HG03045 (cell line): ENCODE results near the gene KREMEN1.

Experiments
- ATAC-seq: cut with Tn5 transposase; IDR thresholded peaks from one replicate; pipeline ENCODE4 v1.9.1; 2021; ENCODE audit warnings: mild to moderate bottlenecking, moderate library complexity; ENCODE audit not compliant: unreplicated experiment

The KREMEN1 gene

DNA sequence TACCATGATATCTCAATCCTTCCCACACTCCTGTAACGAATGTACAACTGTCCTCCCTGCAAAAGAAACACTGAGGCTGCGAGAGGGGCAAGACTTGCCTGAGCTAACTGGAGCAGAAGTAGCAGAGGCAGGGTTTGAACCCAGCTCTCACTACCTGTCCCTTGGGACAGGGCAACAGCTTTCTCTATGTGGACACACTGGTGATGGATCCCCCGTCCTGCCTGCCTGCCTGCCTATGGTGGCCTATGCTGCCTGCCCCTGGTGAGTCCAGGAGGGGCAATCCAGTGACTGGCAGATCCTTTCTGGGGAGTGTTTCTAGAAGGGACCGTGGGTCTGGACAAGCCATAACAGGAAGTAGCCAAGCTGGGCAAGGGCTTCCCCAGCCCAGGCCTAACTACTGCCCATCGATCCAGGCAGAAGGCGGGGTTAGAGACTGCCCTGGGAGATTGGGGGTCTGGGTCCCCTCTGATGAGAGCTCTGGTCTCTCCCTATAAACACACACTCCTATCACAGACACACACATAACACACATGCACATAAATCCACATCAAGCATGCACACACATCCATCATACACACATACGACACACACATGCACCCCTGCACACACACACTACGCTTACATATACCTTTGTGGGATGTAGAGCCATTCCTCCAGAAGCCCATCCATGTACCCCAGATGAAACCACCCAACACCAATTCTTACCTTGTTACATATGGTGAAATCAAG, 131.8 kb downstream of the KREMEN1 start:
- ATAC-seq: no peak

DNA sequence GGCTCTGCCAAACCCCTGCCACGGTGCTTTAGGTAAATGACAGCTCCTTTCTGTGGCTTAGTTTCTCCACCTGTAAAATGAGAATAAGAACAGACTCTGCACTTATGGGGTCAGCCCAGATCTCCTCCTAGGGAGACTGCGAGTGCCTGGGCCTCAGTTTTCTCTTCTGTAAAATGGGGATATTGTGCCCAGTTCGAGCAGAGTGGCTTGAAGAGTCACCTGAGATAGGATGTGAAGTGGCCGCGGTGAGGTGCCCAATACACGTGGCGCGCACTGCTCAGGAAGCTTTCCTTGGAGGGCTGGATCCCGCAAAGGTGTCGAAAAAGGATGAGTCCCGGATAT, 132.4 kb downstream of the KREMEN1 start:
- no peak for ATAC-seq

DNA sequence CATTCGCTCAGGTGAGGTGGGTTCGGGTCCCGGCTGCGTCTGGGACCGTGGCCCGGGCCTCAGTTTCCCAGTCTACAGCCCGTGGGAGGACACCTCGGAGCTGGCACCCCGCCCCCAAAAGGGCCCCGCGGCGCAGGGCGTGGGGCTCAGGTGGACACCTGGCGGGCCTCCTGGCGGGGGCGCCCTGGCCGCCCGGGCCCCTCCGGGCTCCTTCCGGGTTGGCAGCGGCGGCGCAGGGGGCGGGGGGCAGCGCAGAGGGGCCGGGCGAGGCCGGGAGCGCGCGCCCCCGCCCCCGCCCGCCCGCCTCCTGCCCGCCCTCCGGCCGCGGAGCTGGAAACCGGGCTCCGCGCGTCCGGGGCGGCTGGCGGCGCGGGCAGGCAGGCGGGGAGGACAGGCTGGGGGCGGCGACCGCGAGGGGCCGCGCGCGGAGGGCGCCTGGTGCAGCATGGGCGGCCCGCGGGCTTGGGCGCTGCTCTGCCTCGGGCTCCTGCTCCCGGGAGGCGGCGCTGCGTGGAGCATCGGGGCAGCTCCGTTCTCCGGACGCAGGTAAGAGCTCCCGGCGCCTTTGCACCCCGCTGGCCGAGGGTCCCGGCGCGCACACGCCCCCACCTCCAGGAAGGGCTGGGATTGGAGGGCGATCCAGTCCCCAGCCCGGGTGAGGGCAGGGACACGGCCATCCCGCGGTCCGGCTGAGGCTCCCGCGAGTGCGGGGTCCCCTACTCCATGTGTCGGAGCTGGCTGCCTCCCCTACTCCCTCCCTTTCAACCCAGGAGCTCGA, 132.9 kb downstream of the KREMEN1 start, which contains the start of gene EMID1:
TSS of gene EMID1 (plus strand) at position 303 of the 778 bp plus-strand sequence. CDS start at position 446, 143 bp downstream.
- ATAC-seq: no peak

DNA sequence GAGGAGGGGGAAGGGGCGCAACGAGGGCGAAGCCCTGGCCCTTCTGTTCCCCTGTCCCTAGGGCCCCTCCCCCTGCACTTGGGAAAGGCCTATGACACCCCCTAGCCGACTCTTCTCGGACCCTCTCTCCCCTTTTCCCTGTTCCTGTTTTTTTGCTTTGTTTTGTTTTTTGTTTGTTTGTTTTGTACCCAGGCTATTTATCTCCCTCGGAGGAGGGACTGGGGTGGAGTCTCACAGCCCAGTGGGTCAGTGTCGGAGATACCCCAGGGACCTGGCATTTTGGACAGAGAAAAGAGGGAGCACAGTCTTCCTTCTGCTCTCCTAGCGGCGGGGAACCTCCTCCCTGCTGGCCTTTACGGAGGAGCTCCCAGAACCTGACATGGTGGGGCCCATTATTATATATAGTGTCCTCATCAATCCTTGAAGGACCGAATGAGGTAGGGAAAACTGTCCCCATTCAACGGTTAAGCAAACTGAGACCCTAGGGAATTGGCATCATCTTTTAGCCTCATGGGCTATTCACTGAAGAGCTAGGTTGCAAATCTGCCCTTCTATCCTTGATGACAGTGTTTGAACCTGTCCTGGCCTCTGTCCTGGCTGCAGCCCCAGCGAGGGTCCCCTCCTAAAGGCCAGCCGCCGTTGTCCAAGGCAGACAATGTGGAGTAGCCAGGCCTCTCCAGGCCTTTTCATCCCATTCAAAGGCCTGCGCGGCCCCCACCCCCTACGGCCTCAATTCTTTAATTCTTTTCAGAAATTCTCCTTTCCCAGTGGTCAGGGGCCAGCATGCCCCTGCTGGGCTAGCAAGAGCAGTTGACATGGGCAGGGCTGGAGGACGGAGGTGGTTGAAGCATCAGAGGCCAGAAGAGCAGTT, 133.8 kb downstream of the KREMEN1 start:
- ATAC-seq: no peak

DNA sequence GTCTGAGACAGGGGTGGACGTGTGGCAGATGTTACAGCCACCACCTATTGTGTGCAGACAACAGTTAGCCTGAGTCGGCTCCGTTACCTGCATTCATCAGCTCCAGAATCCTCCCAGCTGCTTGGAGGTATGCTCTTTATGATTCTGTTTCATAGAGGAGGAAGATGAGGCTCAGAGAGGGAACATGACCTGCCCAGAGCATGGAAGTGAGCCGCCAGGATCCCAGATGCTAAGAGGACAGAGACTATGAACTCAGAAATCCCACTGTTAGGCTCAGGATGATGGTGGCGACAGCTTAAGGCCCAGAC, 134.4 kb downstream of the KREMEN1 start:
- ATAC-seq: no peak

DNA sequence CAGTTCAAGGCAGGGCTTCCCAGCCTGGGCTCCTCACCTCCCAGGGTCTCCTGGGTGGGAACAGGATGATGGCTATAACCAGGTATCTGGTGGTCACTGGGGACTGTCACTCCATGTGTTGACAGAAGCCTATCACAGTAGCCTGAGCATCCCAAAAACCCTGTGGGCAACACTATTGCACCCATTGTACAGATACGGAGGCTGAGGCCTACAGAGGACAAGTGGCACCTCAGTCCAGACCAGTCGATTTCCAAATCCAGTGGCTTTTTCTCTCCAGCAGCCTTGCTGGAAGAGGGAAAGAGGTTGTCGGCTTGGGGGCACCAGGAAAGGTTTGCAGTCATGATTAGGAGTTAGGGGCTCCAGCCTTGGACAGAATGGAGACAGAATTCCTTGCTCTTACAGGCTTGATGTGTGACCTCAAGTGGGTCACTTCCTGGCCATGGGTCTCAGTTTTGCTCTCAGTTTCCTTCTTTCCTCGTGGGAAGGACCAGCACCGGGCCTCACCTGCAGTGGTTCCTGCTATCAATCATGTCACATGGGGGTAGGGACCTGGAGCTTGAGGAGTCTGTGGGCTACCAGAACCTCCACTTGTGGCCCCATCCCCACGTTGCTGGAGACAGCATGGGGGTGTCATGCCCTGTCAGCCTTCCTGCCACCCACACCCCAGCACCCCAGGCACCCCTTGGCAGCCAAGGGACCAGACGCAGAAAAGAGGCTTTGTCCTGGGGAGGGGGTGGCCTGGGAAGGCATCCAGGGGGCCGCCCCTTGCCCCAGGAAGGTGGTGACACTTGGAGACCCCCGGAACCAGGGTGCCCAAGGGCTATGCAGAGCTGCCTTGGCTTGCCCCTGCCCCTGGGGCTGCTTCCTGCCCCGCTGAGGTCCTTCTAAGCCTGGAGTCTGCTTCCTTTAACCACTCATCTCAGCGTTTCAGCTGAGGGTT, 135.0 kb downstream of the KREMEN1 start:
- ATAC-seq: no peak

DNA sequence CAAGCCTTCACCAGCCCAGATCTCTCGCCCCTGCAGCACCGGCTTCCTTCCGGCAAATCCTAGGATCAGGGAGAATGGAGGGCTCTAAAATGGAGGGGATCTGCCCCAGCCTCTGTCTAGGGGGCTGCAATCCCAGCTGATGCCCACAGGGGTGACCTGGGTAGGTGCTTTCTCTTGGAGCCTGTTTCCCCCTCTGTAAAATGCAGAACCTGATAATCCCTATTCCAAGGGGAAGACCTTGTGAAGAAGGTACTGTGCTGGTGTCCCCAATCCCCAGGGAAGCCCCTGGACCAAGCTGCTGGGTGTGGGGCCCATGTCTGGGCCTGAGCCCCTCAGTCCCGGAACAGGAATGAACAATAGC, 135.6 kb downstream of the KREMEN1 start:
- ATAC-seq: no peak

DNA sequence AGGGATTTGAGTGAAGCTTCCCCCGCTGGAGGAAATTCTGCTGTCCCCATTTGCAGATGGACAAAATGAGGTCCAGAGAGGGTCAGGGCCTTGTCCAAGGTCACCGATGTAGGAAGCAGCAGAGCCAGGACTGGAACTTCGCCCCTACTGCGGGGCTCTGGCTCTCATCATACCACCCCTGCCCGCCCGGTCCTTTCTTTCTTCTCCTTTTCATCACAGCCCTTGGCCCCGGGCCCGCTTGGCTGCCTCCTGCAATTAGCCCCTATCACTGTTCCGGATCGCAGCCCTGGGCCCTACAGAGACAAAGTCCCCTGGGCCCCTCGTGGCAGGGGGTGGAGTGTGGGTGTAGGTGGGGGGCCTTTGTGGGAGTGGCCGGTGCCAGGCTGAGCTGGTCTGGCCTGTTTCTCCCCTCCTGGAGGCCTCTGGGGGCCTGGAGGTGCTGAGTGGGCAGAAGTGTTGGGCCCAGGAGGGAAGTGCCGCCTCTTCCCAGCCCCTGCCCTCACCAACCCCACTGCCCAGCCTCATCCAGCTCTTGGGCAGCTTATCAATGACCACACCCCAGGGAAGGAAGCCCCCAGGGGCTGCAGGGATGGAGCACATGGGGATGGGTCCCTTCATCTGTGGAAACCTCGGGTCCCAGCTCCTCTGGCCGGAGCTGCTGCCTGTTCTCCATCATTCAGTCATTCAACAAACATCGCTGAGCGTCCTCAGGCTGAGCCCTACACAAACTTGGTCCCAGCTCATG, 136.2 kb downstream of the KREMEN1 start:
- ATAC-seq: no peak

DNA sequence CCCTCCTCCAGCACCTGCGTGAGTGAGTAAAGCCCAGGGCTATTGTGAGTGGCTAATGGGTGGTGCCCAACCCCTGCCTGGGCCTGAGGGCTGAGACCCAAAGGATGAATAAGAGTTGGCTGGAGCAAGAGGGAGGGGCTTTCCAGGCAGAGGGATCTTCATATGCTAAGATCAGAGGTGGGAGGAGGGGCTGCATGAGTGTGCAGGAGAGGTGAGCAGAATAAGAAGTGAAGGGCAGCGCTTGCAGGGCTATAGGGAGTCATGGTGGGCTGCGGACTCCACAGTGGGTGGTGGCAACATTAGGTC, 136.7 kb downstream of the KREMEN1 start:
- no peak for ATAC-seq

DNA sequence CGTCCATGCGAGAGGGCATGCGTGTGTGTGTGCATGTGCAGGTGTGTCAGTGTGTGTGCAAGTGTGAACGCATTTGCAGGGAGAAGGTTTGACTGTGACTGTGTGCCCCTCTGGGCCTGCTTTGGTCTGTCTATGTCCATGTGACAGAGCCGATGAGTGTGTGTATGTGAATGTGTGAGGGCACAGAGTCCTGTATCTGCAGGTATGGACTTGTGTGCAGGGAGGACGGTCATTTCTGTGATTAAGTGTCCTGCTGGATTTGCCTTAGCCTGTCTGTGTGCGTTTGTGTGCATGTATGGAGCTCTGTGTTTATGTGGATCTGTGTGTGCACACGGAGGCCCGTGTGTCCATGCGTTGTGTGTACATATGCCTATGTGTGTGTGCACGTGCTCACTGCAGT, 138.2 kb downstream of the KREMEN1 start:
- no peak for ATAC-seq

DNA sequence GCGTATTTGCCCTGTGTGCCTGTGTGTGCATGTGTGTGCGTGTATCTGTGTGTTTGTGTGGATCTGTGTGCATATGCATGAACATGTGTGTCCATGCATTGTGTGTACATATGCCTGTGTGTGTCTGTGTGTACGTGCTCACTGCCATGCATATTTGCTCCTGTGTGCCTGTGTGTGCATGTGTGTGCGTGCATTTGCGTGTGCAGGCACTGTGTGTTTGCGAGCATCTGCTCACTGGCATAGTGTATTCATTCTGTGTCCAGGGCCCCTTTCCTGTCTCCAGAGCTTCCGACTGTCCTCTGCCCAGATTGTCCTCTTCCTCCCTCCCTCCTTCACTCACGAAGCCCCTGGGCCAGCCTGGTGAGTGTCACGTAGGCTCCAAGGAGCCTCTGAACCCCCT, 138.6 kb downstream of the KREMEN1 start:
- ATAC-seq: no peak

DNA sequence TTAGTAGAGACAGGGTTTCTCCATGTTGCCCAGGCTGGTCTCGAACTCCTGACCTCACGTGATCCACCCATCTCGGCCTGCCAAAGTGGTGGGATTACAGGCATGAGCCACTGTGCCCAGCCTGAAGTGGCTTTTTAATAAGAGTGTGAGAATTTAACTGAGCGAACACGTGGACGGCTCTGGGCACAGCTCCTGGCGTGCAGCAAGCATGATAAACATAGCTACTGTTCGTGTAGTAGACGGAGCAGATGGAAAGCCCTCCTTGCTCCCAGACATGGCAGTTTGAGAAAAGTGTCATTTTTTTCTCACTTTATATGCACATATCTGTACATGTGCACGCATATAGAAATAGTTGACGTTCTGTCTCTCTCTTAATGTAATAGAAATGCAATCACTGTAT, 139.9 kb downstream of the KREMEN1 start:
- ATAC-seq: no peak

DNA sequence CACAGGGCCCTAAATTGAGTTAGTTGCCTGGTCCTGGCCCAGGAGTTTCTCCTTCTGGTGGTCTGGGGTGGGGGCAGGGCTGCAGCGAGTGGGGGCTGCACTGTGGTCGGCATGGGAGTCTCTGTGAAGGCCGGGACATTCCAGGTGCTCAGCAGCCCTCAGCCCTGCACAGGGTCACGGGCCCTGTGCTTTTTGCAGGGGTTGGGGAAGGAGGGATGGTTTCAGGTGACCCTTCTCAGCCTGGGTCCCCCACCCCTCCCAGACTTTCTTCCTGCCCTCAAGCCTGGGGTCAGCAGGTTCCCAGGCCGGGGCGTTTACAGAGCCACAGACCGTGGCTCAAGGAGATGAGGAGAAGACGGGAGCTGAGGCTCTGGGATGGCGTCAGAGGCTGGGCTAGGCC, 140.7 kb downstream of the KREMEN1 start:
- no peak for ATAC-seq

DNA sequence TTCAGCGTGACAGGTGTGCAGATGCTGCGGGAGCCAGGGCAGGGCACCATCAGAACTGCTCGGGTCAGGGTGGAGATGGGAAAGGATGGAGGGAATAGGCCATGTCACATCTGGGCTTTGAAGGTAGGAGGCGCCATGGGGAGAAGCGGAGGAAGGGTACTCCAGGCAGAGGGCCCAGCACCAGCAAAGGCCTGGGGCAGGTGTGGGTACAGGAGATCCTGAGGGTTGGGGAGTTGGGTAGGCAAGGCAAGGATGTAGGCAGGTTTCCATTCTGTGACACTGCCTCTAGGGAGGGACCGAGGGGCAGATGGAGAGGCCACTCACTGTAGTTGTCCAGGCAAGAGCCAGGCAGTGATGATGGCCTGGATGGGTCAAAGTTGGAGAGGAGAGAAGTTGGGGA, 141.4 kb downstream of the KREMEN1 start:
- ATAC-seq: no peak

DNA sequence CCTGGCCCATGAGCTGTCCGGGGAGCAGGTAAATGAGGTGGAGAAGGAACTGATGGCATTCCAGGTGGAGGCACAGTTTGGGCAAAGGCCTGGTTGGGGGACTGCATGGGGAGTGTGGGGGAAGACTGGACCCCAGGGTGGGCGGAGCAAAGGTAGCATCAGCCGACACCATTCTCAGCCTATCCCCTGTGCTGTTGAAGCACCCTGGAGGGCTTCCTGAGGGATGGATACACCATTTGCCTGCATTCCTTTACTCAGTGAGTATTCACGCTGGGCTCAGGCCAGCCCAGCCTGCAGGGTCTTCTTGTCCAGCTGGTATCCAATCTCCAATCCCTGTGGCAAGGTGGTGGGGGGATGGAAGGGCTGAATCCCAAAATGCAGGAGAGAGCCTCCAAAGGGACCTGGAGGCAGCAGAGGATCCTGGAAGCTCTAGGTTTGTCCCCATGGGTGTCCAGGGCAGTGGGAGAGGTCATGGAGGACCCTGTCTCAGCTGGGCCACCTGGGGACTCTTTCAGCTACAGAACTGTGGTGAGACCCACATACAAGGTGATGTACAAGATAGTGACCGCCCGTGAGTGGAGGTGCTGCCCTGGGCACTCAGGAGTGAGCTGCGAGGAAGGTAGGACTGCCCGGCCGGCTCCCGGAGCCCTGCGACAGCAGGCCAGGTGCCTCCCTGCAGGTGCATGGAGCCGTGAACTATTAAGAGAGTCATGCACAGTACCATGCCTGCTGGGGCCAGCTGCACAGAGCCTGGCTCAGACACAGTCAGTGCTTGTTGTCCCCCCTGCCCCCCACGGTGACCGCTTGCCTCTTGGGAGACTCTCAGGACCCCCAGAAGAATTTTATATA, 142.4 kb downstream of the KREMEN1 start:
- ATAC-seq: no peak

DNA sequence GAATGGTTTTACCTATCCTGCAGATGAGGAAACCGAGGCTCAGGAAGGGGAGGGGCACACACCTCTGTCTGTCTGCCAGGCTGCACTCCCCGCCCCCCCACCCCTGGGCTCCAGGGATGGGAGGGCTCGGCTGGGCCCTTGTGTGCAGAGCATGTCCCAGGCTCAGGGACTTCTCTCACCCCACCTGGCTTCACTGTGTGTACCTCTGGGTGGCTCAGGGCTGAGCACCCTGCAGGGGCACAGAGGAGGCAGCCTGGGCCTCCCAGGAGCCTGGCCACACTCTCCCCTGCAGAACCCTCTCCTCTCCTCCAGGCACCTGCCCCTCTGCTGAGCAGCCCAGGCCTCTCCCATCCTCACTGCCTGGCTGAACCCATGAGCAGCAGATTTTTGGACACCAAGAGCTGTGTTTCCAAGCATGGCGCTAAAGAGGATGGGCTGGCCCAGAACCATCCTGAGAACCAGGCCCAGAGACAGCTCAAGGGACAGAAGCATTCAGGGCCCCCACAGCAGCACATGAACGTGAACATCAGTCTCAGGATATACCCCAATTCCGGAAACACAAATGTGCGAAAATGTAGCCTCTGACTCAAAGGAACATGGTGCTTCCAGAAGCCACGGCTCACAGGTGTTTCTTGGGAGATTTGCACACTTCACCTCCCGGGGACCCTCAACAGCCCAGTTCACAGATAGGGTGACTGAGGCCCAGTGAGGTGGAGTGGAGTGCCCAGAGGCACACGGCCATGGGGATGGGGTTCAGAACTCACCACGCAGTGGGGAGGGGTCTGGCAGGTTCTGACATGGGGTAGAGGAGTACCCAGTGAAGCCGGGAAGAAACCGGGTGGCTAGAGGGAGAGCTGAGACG, 143.4 kb downstream of the KREMEN1 start:
- no peak for ATAC-seq

DNA sequence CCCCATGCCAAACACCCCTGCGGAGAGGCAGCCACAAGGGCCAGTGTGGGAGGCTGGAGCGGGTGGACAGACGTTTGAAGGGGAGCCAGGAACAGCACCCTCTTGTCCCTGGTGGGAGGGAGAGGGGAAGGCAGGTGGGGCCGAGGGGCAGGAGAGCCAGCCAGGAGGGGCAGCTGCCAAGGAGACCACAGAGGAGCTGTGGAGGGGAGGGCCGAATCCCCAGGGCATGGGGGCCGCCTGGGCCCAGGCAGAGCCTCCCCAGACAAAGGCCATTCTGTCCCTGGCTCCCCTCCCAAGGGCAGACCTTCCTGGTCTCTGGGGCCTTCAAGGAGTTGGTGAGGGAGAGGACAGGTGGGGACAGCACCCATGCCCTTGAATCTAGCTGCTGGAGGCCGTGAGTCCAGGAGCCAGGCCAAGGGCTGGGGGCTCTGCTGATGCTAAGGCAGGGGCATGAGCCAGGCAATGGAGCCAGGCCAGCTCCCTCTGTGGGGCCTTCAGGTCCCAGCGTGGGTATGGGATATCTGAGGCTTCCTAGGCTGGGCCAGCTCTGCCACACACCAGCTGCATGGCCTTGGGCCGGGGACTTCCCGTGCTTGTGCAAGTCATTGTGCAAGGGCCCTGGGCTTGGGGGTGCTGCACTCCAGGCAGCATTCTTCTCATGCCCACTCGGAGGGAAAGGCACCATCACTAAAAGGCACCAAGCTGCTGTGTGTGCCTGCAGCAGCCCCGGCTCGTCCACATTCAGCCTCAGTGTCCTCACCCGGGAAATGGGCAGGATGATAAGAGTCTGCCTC, 144.2 kb downstream of the KREMEN1 start:
- no peak for ATAC-seq
